ENCODE measurements around the gene PSMD14. TPM values are rescaled to one million over a fixed set of nuclear protein-coding genes. Genes with fewer than 3 reads are reported as not detected.

The PSMD14 gene
- total and polyA plus RNA-seq, 2 donors (not counting 1 experiment from before 2014, with no cell fraction given), result 69.2 to 87.5 TPM

- Histone ChIP-seq H3K4me2 (ENCODE audit: extremely low read depth, insufficient read depth, low read length) (no peak overlapping the region), H4K20me1 (ENCODE audit: control insufficient read depth, extremely low read depth, insufficient read depth, low read length) (no peaks in the 10 kb centered on the region), H3K27me3 (ENCODE audit: control insufficient read depth, insufficient read depth, low read length) (peaks cover 65% of the 10 kb centered on the region)
Observed at GRCh38 chr2:161416708-161417437, 108.6 kb downstream of the PSMD14 start.

GRCh38 chr2:161417438-161418274 lies 109.4 kb downstream of the PSMD14 start:
- no peak overlapping the region for H3K27ac ChIP-seq (ENCODE audit: insufficient read depth, low read length)

More at GRCh38 chr2:161416708-161417437, 108.6 kb downstream of the PSMD14 start:
- DNase-seq (ENCODE audit: low read depth in 2 of 2), result no peak
- H3K79me2 ChIP-seq (ENCODE audit: control insufficient read depth, insufficient read depth, low read length), result no peaks in the 10 kb centered on the region
- TF ChIP-seq CTCF (conservative IDR thresholded peaks at IDR 0.05 in 1 of 2, IDR thresholded peaks at IDR 0.05 in 1 of 2; ENCODE audit: low read depth in 1 of 2, low read length in 2 of 2), result no peak
- peak; percentile 94 for TF ChIP-seq EZH2 (IDR thresholded peaks at IDR 0.05; ENCODE audit: low read length, missing control alignments)
- no peak overlapping the region for H3K9ac ChIP-seq (ENCODE audit: insufficient read depth, low read length)
- H3K36me3 ChIP-seq (ENCODE audit: control insufficient read depth, insufficient read depth, low read length), result no peaks in the 10 kb centered on the region
- no peak overlapping the region for H2AFZ ChIP-seq (ENCODE audit: low read length)
- H3K4me1 ChIP-seq (ENCODE audit: control insufficient read depth, extremely low read depth, insufficient read depth, low read length), result no peaks in the 10 kb centered on the region
- no peak overlapping the region for H3K27ac ChIP-seq (ENCODE audit: insufficient read depth, low read length)
- H3K9me3 ChIP-seq (ENCODE audit: control insufficient read depth, insufficient read depth, low read depth, low read length), result no peaks in the 10 kb centered on the region
- no peak overlapping the region for H3K4me3 ChIP-seq (replicated peaks in 1 of 4; ENCODE audit: control extremely low read depth in 1 of 4, insufficient read depth in 1 of 4, low read depth in 3 of 4, low read length in 4 of 4)

More at GRCh38 chr2:161417438-161418274, 109.4 kb downstream of the PSMD14 start:
- H3K27me3 ChIP-seq (ENCODE audit: control insufficient read depth, insufficient read depth, low read length), result peaks cover 71% of the 10 kb centered on the region
- no peak overlapping the region for H3K4me3 ChIP-seq (replicated peaks in 1 of 4; ENCODE audit: control extremely low read depth in 1 of 4, insufficient read depth in 1 of 4, low read depth in 3 of 4, low read length in 4 of 4)
- TF ChIP-seq CTCF (conservative IDR thresholded peaks at IDR 0.05 in 1 of 2, IDR thresholded peaks at IDR 0.05 in 1 of 2; ENCODE audit: low read depth in 1 of 2, low read length in 2 of 2) (no peak), EZH2 (IDR thresholded peaks at IDR 0.05; ENCODE audit: low read length, missing control alignments) (peak; percentile 8)
- no peak overlapping the region for H3K4me2 ChIP-seq (ENCODE audit: extremely low read depth, insufficient read depth, low read length)
- H3K4me1 ChIP-seq (ENCODE audit: control insufficient read depth, extremely low read depth, insufficient read depth, low read length), result no peaks in the 10 kb centered on the region
- H3K9ac ChIP-seq (ENCODE audit: insufficient read depth, low read length), result no peak overlapping the region
- DNase-seq (ENCODE audit: low read depth in 2 of 2), result no peak
- no peaks in the 10 kb centered on the region for H3K9me3 ChIP-seq (ENCODE audit: control insufficient read depth, insufficient read depth, low read depth, low read length)
- H3K36me3 ChIP-seq (ENCODE audit: control insufficient read depth, insufficient read depth, low read length), result no peaks in the 10 kb centered on the region
- H4K20me1 ChIP-seq (ENCODE audit: control insufficient read depth, extremely low read depth, insufficient read depth, low read length), result no peaks in the 10 kb centered on the region
- no peaks in the 10 kb centered on the region for H3K79me2 ChIP-seq (ENCODE audit: control insufficient read depth, insufficient read depth, low read length)
- H2AFZ ChIP-seq (ENCODE audit: low read length), result no peak overlapping the region

Measured in fibroblast of lung (primary cell).